HG03095 (cell line): ENCODE measurements around the gene DNAJA3.

ENCODE experiments used
- ATAC-seq: cut with Tn5 transposase; IDR thresholded peaks from one replicate; pipeline ENCODE4 v1.9.1; 2021; ENCODE audit warnings: moderate library complexity; ENCODE audit not compliant: unreplicated experiment

The DNAJA3 gene

DNA sequence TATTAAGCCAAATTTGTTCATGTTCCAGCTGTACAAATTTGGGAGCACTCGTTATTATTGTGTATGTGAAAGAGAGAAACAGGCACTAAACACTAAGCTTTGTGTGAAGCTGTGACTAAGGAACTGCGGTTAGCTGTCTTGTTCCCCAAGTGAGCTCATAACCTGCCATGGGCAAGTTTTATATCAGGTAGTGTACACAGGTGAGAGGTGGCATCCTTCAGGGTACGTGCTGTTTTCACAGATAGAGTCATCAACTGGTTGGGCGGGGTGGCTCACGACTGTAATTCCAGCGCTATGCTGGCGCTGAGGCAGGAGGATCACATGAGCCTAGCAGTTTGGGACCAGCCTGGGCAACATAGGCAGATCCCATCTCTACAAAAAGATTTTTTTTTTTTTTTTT is 2.8 kb downstream of the DNAJA3 start:
- no peak for ATAC-seq

DNA sequence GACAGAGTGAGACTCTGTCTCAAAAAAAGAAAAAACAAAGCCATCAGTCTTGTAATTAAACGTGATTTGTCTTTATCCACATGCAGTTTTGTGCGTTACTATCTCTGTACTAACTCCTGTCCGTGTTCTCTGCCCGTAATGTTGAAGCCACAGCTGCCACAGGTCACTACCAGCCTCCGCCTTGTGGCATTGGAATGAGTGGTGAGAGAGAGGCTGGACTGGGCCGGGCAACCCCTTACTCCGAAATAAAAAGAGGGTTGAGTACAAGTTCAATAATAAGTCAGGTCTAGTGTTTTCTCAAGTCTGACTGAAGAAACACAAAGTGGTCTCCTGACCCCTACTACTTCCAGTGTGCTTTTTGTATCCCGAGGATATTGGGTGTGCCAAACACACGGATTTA is 5.4 kb downstream of the DNAJA3 start:
- no peak for ATAC-seq

DNA sequence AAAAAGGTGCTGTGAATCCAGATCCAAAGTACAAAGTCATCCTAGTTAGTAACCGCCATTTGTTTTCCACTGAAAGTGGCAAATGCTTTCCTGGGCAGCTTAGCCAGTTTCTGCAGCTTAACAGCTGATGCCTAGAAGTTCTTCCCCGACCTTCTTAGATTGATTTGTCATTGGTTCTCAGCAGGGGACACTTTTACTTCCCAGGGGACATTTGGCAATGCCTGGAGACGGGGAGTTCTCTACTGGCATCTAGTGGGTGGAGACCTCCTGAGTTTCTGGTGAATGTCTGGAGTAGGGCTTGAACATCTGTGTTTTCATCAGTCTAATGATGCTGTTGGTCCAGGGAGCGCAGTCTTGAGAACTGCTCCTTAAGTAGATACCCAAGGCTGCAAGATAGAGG is 7.6 kb downstream of the DNAJA3 start:
- no peak for ATAC-seq

DNA sequence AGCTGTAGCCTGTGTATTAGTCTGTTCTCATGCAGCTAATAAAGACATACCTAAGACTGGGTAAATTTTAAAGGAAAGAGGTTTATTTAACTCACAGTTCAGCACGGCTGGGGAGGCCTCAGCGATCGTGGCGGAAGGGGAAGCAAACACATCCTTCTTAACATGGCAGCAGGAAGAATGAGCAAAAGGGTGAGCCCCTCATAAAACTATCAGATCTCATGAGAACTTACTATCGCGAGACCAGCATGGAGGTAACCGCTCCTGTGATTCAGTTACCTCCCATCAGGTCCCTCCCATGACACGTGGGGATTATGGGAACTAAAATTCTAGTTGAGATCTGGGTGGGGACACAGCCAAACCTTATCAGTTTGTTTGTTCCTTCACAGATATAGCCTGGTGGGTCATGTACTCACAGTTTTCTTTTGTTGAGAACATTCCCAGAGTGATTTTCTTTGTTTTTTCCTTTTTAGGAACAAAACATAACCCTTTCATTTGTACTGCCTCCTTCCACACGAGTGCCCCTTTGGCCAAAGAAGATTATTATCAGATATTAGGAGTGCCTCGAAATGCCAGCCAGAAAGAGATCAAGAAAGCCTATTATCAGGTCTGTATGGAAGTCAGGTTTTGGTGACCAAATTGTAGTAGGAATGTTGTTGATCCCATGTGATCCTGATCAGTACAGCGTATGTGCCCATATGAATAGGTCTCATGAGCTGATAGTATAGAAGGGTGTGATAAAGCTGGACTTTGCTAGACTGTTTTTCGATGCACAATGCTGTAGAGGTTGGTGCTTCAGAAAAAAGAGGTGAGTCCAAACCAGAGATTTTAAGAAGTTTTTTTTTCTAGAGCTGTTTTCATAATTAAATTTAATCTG is 8.5 kb downstream of the DNAJA3 start:
- no peak for ATAC-seq

DNA sequence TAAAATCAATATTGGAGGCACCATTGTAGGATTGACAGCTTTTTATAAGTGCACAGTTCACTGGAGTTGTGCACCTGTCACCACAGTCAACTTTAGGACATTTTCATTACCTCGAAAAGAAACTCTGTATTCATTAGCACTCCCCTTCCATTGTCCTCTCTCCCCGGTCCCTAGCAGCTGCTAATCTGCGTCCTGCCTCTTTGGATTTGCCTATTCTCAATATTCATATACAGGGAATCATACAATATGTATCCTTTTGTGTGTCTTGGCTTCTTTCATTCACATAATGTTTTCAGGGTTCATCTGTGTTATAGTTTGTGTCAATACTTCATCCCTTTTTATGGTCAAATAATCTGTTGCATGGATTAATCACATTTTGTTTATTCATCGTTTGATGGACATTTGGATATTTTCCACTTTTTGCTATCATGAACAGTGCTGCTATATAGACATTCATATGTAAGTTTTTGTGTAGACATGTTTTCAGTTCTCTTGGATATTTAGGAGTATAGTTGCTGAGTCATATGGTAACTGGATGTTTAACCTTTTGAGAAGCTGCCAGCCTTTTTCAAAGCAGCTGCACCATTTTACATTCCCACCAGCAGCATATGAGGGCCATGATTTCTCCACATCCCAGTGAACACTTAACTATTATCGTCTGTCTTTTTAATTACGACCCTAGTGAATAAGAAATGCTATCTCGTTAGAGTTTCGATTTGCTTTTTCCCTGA is 9.8 kb downstream of the DNAJA3 start:
- ATAC-seq: no peak

DNA sequence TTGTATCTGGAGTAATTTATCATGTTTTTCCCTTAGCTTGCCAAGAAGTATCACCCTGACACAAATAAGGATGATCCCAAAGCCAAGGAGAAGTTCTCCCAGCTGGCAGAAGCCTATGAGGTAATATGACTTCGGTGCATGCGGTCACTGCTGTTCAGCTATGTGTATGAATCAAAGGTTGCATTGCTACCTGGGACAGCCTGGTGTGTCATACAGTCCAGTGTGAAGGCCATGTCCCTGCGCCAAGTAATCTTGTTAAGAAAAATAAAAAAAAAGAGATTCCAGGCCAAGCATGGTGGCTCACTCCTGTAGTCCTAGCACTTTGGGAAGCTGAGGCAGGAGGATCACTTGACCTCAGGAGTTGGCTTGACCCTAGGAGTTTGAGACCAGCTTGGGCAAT is 11.7 kb downstream of the DNAJA3 start:
- no peak for ATAC-seq

DNA sequence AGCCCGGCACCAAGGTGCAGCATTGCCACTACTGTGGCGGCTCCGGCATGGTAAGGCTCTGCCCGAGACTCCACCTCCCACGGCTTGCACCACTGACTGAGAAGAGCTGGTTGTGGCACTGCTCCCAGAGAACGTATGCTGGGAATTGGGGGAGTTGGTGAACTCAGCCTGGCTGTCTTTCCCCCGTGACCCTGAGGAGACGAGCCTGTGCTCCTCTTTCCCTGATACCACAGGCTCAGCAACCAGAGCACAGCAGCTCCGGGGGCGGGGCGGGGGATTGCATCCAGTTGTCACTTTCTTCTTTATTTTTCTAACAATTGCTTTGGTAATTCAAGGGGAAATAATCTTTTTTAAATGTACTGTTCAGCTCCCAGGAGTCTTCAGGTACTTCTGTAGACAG is 16.7 kb downstream of the DNAJA3 start:
- no peak for ATAC-seq

DNA sequence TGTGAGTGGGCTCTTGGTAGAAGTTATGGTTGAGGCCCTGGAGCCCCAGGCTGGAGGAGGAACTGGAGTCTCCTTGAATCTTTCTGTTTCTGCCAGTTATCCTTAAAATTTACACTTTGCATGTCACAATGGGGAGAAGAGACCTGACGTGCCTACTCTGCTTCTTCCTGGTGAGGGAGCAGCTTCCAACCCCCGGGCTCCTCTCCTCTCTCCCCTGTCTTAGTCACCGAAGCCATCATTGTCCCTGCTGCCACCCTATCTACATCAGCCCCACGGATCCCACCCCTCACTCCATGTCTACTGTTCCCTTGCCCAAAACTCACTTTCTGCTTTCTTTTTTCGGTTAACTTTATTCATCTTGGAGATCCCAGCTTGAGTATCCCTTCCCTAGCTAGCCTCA is 17.6 kb downstream of the DNAJA3 start:
- no peak for ATAC-seq

DNA sequence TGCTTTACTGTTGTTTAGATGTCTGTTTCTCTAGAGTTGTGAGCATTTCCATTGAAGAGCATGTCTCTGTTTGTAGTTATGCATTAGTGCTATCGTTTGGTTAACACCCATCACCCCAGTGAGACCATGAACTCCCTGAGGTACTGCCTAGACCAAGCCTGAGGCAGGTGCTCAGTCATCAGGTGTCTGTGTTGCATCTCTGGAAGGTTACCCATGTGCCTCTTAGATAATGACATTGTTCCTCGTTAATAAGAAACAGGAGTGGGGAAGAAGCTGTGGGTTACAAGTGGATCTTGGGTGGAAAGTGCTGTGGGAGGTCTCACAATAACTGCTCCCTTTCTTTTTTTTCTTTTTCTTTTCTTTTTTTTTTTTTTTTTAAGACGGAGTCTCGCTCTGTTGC is 18.3 kb downstream of the DNAJA3 start:
- ATAC-seq: no peak

DNA sequence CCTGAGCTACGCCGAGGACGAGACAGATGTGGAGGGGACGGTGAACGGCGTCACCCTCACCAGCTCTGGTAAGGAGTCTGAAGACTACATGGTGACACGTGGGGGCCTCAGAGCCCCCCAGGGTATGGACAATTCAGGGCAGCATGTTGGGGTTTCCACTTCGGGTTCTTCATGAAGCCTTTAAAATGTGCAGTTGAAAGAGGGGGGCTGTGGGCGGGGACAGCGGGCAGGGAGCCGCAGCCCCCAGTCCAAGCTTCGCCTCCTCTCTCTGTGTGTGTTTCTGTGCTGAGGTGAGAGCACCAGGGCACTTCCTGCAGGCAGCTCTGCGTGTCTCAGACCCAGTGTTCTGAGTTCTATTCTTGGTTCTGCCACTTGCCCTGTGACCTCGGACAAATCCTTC is 24.8 kb downstream of the DNAJA3 start:
- ATAC-seq: no peak

DNA sequence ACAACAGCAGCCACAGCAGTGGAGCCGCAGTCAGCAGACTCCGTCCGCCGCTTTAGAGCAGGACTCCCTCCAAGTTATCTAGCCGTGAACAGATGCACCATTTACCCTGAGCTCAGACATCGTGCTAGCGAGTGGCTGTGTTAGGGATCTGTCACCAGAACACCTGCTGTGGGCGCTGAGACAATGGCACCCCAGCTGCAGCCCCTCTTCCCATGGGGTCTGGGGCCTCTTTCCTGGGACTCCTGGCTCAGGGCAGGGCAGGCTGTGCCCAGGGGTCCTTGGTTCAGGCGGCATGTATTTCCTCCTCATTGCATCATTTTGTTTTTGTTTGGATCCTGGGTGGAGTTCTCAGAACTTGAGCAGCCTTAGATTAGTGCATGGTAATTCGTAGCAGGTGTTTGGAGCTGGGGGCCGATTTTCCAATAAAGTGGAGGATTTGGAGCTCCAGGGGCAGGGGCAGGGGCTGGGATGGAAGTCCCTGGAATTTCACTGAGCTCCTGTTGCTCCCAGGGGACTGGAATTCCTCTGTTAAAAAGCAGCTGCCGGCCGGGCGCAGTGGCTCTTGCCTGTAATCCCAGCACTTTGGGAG is 25.4 kb downstream of the DNAJA3 start:
- no peak for ATAC-seq

DNA sequence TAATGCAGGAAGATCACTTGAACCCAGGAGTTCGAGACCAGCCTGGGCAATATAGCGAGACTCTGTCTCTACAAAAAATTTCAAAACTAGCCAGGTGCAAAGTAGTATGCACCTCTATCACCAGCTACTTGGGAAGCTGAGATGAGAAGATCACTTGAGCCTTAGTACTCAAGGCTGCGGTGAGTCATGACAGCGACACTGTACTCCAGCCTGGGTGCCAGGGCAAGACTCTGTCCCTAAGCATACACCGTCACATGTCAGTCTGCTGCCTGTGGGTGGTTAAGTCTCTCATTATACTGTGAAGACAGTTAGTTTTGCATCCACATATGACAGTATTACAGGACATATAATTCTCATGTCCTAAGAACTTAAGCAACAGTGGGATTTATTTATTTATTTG is 27.0 kb downstream of the DNAJA3 start:
- ATAC-seq: no peak

DNA sequence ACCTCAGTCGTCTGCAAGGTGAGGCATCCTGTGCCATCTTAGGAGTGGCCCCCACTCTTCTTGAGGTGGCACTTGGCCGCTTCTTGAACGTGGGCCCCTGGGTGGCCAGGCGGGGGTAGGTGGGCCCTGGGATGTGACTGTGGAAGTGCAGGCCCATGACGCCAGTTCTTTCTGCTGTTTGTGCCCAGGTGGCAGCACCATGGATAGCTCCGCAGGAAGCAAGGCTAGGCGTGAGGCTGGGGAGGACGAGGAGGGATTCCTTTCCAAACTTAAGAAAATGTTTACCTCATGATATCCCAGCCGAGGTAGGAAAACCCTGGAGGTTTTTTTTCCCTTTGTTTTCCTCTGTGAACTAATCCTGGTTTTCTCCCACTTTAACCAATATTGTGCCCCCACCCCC is 29.0 kb downstream of the DNAJA3 start:
- no peak for ATAC-seq

DNA sequence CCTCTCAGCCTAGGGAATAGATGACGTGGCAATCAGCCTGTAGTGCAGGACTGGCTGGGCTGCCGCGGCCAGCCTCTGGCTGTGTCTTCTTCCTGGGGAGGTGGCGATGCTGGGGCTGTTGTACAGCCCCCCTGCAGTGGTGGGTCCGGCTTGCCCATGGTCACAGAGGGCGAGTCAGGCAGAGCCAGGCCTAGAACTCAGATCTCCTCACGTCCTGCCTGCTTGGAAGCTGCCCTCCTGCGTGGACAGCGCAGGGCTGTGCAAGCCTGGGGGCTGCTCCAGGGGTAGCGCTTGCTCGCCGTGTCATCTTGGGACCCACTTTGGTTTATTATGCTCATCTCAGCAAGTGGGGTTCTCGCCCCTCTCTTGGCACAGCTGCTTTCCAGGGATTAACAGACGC is 29.4 kb downstream of the DNAJA3 start:
- no peak for ATAC-seq

DNA sequence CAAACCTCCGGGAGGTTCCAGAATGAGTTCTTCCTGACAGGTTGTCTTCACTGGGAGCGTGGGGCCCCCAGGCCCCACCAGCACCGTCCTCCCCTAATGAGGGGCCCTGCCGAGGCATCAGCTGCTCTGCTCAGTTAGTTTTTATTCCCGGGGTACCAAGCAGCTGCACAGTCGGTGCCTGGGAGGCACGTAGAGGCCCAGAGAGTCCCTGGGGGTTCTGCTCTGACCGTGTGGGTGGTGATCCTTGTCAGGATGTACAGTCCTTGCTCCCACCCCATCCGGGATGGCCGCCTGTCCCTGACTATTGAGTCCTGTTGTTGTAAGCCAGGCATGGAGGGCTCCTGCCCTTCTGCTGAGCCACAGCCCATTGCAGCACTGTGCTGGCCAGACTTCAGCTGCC is 30.3 kb downstream of the DNAJA3 start:
- ATAC-seq: no peak

DNA sequence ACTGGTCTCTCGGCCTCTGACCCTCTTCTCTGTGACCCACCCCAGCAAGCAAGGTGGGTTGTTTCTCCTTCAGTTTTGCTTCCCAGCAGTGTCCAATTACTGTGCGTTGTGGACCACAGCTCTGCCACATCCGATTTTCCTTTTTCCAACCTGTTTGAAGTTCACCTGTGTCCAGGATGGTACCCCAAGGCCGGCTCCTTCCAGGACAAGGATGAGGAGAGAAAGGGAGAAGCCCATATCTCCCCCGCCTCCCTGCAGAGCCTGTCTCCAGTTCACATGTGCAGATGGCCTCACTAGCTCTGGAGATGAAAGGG is 35.2 kb downstream of the DNAJA3 start:
- ATAC-seq: no peak

DNA sequence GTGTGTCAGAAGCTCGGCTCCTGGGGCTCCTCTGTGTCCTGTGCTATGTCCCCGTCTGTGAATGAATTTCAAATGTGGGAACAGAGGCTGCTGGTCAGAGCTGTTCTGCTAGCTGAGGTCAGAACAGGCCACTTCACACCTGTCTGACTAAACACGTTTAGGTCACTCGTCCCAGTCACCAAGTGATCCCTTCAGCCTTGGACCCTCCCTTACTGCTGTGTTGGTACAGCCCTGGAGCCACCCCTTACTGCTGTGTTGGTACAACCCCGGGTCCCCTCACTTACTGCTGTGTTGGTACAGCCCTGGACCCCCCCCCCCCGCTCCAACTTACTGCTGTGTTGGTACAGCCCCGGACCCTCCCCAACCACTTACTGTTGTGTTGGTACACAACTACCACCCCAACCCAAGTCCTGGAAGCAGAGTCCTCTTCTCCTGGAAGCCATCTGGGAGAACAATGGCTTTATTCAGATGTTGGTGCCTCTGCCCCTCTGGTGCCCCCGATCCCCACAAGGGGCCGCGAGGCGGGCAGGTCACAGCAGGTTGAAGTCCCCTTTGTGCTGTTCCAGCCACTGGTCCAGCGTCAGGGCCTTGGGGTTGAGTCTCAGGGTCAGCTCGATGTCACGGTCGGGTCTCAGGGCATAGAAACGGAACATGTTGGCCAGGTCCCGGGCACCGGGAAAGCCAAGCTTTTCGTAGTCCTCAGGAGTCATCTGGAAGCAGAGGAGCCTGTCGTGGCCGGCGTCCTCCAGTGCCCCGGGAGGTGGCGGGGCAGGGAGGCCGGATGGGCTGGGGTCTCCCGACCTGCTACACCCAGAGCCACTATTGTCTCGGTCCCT is 35.8 kb downstream of the DNAJA3 start:
- no peak for ATAC-seq

DNA sequence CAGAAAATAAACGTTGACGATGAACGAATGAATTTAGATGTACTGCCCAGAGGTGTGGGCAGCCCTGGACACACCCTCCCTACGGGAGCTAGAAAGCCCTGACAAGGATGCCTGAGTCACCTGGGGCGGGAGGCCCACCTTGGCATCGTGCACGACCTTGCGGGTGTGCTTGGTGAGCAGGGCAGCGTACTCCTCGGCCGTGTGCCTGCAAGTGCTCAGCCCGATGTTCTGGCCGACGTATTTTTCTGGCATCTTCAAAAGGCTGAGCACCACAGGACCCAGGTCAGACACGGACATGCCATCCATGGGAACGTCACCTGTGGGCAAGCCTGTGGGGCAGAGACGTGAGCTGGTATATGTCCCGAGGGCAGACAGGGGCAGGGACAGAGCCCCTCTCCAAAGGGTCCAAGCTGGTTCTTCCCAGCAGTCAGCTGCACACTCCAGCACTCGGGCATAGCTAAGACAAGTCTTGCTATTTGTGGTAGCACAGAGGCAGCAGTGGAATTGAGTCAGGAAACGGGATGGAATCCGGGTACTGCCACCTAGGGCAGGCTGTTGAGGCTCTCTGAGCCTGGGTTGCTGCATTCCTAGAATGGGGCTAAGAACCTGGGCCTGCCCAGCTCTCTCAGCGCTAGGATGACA is 38.0 kb downstream of the DNAJA3 start:
- ATAC-seq: no peak

DNA sequence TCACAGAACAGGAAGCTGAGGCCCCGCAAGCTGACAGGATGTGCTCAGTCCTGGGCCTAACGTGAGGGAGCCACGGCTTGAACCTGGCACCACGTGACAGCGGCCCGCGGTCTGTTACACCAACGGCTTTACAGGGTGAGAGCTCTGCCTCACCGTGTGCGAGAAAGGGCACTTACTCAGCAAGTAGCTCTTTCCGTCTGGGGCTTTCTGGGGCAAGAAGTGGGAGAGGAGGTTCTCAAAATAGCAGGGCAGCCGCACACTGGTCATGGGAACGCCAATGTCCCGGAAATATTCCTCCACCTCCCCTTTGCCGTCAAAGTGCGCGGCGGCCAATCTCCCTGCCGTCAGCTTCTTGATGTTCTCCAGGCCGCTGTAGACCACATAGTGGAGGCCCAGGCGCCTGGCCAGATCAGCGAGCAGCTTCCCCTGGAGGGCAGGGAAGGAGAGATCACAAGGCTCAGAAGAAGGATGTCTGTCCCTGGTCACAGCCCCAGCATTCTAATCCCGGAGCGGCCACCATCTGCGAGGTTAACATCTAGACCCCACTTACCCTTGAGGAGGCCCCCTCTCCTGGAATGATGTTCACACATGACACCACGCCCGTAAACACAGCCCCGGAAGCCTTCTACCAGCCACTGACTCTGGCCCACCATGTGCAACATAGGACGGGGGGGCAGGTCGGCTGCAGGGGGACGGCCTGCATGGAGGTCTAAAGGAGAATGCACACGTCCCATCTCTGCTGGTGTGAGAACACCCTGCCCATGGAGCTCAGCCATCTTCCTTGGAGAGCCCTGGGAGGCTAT is 40.5 kb downstream of the DNAJA3 start:
- no peak for ATAC-seq

DNA sequence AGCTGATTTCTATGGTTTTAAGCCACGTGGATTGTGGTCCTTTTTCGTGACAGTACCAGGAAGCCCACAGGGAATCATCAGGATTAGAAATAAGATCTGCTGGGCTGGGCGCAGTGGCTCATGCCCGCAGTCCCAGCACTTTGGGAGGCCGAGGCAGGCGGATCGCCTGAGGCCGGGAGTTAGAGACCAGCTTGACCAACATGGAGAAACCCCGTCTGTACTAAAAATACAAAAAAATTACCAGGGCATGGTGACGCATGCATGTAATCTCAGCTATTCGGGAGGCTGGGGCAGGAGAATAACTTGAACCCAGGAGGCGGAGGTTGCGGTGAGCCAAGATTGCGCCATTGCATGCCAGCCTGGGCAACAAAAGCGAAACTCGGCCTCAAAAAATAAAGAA is 42.2 kb downstream of the DNAJA3 start:
- no peak for ATAC-seq
